CD14-positive monocyte (primary cell): ENCODE measurements around the gene VPS13A. TPM values are rescaled to one million over a fixed set of nuclear protein-coding genes. Genes with fewer than 3 reads are reported as not detected.

ENCODE experiments used
- DNase-seq, 3 donors: peaks; one replicate each; pipeline ENCODE4 v3.0.0-alpha.2; 2011 to 2022
- H2AFZ ChIP-seq: 2 replicates; pipeline ENCODE4 v1.6.0; 2012; ENCODE audit warnings: mild to moderate bottlenecking, low read depth, low read length, inconsistent platforms; ENCODE audit not compliant: insufficient read depth, poor library complexity, severe bottlenecking
- H3K27ac ChIP-seq, 2 donors: 1 replicate in 1 of 2; 2 replicates in 1 of 2; pipeline ENCODE4 v1.5.1; 2012 to 2013; ENCODE audit warnings: low read length in 2 of 2, control low read depth in 1 of 2, inconsistent platforms in 1 of 2, low read depth in 1 of 2, mild to moderate bottlenecking in 1 of 2
- H3K27me3 ChIP-seq, 2 donors: one replicate each; pipeline versions ENCODE4 v1.6.0 to v1.6.1; 2011 to 2013; ENCODE audit warnings: low read length in 2 of 2; ENCODE audit not compliant: control insufficient read depth in 2 of 2, insufficient read depth in 2 of 2
- H3K36me3 ChIP-seq, 2 donors: replicated peaks in 1 of 2; 1 replicate in 1 of 2; 2 replicates in 1 of 2; pipeline versions ENCODE4 v1.5.1 to v1.6.1; 2012 to 2013; ENCODE audit warnings: low read length in 2 of 2, control low read depth in 1 of 2, inconsistent platforms in 1 of 2, mild to moderate bottlenecking in 1 of 2; ENCODE audit not compliant: insufficient read depth in 2 of 2, control insufficient read depth in 1 of 2
- H3K4me1 ChIP-seq, 2 donors: 1 replicate in 1 of 2; 2 replicates in 1 of 2; pipeline versions ENCODE4 v1.5.1 to v1.6.1; 2012 to 2013; ENCODE audit warnings: low read length in 2 of 2, control low read depth in 1 of 2, inconsistent platforms in 1 of 2, mild to moderate bottlenecking in 1 of 2, moderate library complexity in 1 of 2; ENCODE audit not compliant: insufficient read depth in 2 of 2, control insufficient read depth in 1 of 2
- H3K4me2 ChIP-seq: replicated peaks from 2 replicates; pipeline ENCODE3; 2012; ENCODE audit warnings: low read length, moderate library complexity, mild to moderate bottlenecking; ENCODE audit not compliant: poor library complexity, severe bottlenecking; ENCODE audit errors: extremely low read depth
- H3K4me3 ChIP-seq, 3 experiments: fragments of 200-600 bp in 1 of 3; sonication (generic) in 1 of 3; replicated peaks in 1 of 3; 1 replicate in 2 of 3; 2 replicates in 1 of 3; pipeline ENCODE4 v1.5.1; 2011 to 2013; ENCODE audit warnings: low read length in 3 of 3, mild to moderate bottlenecking in 3 of 3, control low read depth in 2 of 3, low read depth in 2 of 3, inconsistent platforms in 1 of 3, moderate library complexity in 1 of 3
- H3K79me2 ChIP-seq: 2 replicates; pipeline ENCODE4 v1.6.0; 2012; ENCODE audit warnings: mild to moderate bottlenecking, control low read depth, inconsistent platforms, low read length, moderate library complexity; ENCODE audit not compliant: insufficient read depth
- H3K9ac ChIP-seq: 2 replicates; pipeline ENCODE4 v1.6.0; 2017; ENCODE audit warnings: low read length, mild to moderate bottlenecking; ENCODE audit not compliant: insufficient read depth, poor library complexity, severe bottlenecking
- H3K9me3 ChIP-seq, 2 donors: replicated peaks in 1 of 2; 1 replicate in 1 of 2; 2 replicates in 1 of 2; pipeline versions ENCODE4 v1.5.1 to v1.6.1; 2012 to 2013; ENCODE audit warnings: low read length in 2 of 2, control low read depth in 1 of 2; ENCODE audit not compliant: control insufficient read depth in 1 of 2, insufficient read depth in 1 of 2
- H4K20me1 ChIP-seq: 2 replicates; pipeline ENCODE4 v1.6.0; 2012; ENCODE audit warnings: mild to moderate bottlenecking, low read length, control low read depth, moderate library complexity; ENCODE audit not compliant: insufficient read depth
- H3K27ac Mint-ChIP-seq, 7 donors: one replicate each; pipeline ENCODE4 v1.8.0; 2020; ENCODE audit warnings: mild to moderate bottlenecking in 7 of 7, mixed read lengths in 7 of 7, moderate library complexity in 6 of 7, inconsistent platforms in 2 of 7
- H3K27me3 Mint-ChIP-seq, 3 donors: one replicate each; pipeline ENCODE4 v1.8.0; 2021 to 2022; ENCODE audit warnings: low read depth in 3 of 3, mild to moderate bottlenecking in 3 of 3, mixed read lengths in 3 of 3, moderate library complexity in 3 of 3, inconsistent platforms in 1 of 3
- H3K36me3 Mint-ChIP-seq, 2 donors: one replicate each; pipeline ENCODE4 v1.8.0; 2020; ENCODE audit warnings: mixed read lengths in 2 of 2, inconsistent platforms in 1 of 2, mild to moderate bottlenecking in 1 of 2
- H3K4me1 Mint-ChIP-seq: one replicate; pipeline ENCODE4 v1.8.0; 2020; ENCODE audit warnings: mild to moderate bottlenecking, mixed read lengths
- H3K4me3 Mint-ChIP-seq, 2 donors: one replicate each; pipeline ENCODE4 v1.8.0; 2020; ENCODE audit warnings: mild to moderate bottlenecking in 2 of 2, mixed read lengths in 2 of 2, moderate library complexity in 1 of 2
- H3K9me3 Mint-ChIP-seq, 7 donors: one replicate each; pipeline ENCODE4 v1.8.0; 2020 to 2022; ENCODE audit warnings: mixed read lengths in 7 of 7, mild to moderate bottlenecking in 6 of 7, moderate library complexity in 6 of 7, inconsistent platforms in 2 of 7
- CTCF ChIP-seq: fragments of 200-600 bp; IDR thresholded peaks from one replicate; pipeline ENCODE4 v1.8.0; 2022; ENCODE audit warnings: antibody characterized with exemption, mild to moderate bottlenecking
- WGBS: methylation state at CpG from one replicate; pipeline ENCODE4 v1.1.5; 2013; ENCODE audit warnings: missing lambda C conversion rate; ENCODE audit not compliant: insufficient coverage; 5-methylcytosine and 5-hydroxymethylcytosine counted together
- intact Hi-C, 2 donors: fragments of 100-400 bp; cut with micrococcal nuclease; formaldehyde crosslinking; loops; one replicate each; pipeline versions ENCODE4 v1.15.0 to v1.15.1; 2023
- polyA plus RNA-seq, 3 donors: library from polyadenylated mRNA; depleted of rRNA in 1 of 3; unstranded in 2 of 3; stranded (reverse) in 1 of 3; fragments of 300-500 nt in 2 of 3; fragments of >200 nt in 1 of 3; fragmentation: Illumina TruSeq in 2 of 3; gene quantifications; 1 replicate in 2 of 3; 2 replicates in 1 of 3; pipeline ENCODE4 v1.2.3, GENCODE V29; 2012 to 2021

VPS13A gene
- polyA plus RNA-seq, 3 donors = 0.27 to 1.8 (median 1.1) TPM

DNA sequence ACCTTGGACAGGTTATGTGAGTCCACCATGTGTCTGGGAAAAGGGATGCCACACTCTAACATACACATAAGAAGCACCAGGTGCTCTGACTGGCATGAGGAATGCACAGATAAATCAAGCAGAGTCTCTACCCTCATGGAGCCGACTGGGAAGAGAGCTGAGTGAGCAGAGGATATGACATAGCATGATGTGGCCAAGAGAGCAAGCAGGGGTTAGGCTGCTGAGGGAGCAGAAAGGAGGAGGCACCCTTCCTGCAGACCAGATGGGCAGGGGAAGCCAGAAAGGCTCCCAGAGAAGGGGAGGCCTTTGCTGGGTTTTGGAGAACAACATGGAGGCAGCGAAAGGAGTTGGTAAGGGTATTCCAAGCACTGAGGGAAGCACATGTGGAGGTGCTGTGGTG is 247.7 kb downstream of the VPS13A start:
- Mint-ChIP-seq H3K36me3 (no peaks in the 10 kb centered on the region), H3K4me3 (no peak overlapping the region), H3K27ac (no peak overlapping the region), H3K9me3 (peaks cover 0 to 4% (median 0%) of the 10 kb centered on the region in 7 donors), H3K27me3 (peaks cover 0 to 9% (median 2%) of the 10 kb centered on the region in 3 donors), H3K4me1 (peaks cover 17% of the 10 kb centered on the region)
- no peak for DNase-seq
- H3K27me3 ChIP-seq = no peaks in the 10 kb centered on the region
- no peaks in the 10 kb centered on the region for H3K36me3 ChIP-seq
- no peaks in the 10 kb centered on the region for H4K20me1 ChIP-seq
- H3K79me2 ChIP-seq = no peaks in the 10 kb centered on the region
- no peak overlapping the region for H3K27ac ChIP-seq
- H3K4me3 ChIP-seq = no peak overlapping the region
- no peak for TF ChIP-seq CTCF
- H3K9me3 ChIP-seq = no peaks in the 10 kb centered on the region
- H3K4me1 ChIP-seq = peaks cover 0 to 4% of the 10 kb centered on the region in 2 donors
- intact Hi-C loops = no loop called here
- no peak overlapping the region for H3K4me2 ChIP-seq
- 55% methylated on average over 2 of the region's 2 CpGs for WGBS
- H2AFZ ChIP-seq = no peak overlapping the region
- H3K9ac ChIP-seq = no peak overlapping the region

GRCh38 chr9:77426712-77427111 is 249.4 kb downstream of the VPS13A start:
- H3K79me2 ChIP-seq = no peaks in the 10 kb centered on the region
- no peaks in the 10 kb centered on the region for H3K27me3 ChIP-seq
- H3K4me1 Mint-ChIP-seq = peaks cover 17% of the 10 kb centered on the region
- H3K27ac ChIP-seq = no peak overlapping the region
- H3K4me2 ChIP-seq = no peak overlapping the region
- intact Hi-C loops = no loop called here
- no peak overlapping the region for H3K4me3 ChIP-seq
- no peaks in the 10 kb centered on the region for H3K36me3 ChIP-seq
- H3K27me3 Mint-ChIP-seq = peaks cover 0 to 9% (median 2%) of the 10 kb centered on the region in 3 donors
- no peaks in the 10 kb centered on the region for H4K20me1 ChIP-seq
- peaks cover 0 to 4% (median 0%) of the 10 kb centered on the region in 7 donors for H3K9me3 Mint-ChIP-seq
- WGBS = no CpG with 5 or more reads among the region's 3 CpGs
- no peak for DNase-seq
- H3K27ac Mint-ChIP-seq = no peak overlapping the region
- no peak for TF ChIP-seq CTCF
- no peak overlapping the region for H3K9ac ChIP-seq
- peaks cover 0 to 4% of the 10 kb centered on the region in 2 donors for H3K4me1 ChIP-seq
- no peaks in the 10 kb centered on the region for H3K36me3 Mint-ChIP-seq
- no peak overlapping the region for H3K4me3 Mint-ChIP-seq
- no peaks in the 10 kb centered on the region for H3K9me3 ChIP-seq
- no peak overlapping the region for H2AFZ ChIP-seq
